ENCODE results near the gene EHD4.

The EHD4 gene

DNA sequence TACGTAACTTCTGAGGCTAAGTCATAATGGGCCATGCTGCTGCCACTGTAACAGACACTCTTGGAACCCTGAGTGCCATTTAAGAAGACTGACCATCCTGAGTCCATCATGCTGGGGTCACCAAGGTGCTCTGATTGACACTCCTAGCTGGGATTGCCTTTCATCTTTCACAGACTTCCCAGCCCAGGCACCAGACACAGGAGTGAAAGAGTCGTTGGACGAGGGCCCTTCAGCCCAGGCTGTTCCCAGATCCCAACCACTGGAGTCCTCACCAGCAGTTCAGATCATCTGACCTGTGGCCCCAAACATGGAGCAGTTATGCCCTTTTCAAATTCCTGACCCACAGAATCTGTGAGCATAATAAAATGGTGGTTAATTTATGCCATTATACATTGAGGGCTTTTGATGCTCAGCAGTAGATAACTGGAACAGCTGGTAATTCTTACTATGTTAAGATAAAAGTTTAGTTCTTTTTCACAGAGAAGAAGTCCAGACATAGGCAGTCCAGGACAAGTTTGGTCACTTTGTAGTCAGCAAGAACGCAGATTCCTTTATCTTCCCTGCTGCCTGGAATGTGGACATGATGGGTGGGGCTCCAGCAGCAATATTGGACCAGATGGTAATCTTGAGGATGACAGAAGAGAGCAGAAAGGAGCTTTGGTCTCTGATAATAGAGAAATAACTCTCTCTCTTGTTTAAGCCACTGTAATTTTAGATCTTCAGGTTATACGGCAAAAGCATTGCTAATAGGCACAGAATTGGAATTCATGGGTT is 7.3 kb upstream of the EHD4 start:
- peak; percentile 58 for DNase-seq

DNA sequence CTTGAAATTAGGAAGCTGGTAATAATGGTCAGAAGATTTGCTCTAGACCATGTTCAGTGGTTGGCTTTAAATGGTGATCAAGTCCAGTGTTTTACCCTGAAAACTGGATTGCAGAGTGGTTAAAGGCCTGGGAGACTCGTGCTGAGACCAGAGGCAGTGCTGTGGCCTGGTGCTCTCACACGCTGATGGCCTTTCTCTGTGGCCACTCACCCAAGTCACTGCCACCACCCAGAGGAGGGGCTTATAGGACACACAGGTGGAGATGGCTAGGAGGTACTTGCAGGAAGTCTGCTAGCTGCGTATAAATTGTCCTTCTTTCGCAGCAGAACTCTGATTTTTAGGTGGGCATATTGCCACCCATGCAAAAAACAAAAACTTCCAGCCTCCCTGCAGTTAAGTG is 6.2 kb upstream of the EHD4 start:
- DNase-seq: no peak

DNA sequence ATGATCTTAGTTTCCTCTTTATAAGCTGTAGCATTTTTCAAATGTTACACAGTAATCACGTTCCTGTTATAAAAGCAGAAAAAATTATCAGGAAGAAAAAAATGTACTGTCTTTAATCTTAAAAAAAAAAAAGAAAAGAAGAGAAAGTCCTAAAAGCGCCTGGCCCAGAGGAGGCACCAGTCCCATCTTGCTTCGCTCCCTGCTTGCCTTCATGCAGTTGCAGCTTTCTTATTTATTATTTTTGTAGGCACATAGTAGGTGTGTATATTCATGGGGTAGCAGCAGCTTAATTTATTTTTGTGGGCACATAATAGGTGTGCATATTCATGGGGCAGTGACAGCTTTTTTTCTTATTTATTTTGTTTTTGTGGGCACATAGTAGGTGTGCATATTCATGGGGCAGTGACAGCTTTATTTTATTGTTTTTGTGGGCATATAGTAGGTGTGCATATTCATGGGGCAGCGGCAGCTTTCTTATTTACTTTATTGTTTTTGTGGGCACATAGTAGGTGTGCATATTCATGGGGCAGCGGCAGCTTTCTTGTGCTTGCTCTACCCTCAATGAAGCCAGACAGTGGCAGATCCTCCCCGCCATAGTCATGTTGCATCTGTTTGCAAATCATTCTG is 5.5 kb upstream of the EHD4 start:
- no peak for DNase-seq

DNA sequence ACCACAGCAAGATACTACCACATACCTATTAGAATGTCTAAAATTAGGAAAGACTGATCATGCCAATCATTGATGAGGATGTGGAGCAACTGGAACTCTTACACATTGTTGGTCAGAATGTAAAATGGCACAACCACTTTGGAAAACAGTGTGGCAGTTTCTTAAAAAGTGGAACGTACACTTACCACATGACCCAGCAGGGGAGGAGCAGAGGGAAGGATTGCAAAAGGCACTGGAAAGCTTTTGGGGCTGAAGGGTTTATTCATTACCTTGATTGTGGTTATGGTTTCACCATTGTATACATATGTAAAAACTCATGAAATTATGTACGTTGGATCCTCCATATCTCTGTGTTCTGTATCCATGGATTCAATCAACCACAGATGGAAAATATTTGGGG is 3.3 kb upstream of the EHD4 start:
- DNase-seq: no peak

DNA sequence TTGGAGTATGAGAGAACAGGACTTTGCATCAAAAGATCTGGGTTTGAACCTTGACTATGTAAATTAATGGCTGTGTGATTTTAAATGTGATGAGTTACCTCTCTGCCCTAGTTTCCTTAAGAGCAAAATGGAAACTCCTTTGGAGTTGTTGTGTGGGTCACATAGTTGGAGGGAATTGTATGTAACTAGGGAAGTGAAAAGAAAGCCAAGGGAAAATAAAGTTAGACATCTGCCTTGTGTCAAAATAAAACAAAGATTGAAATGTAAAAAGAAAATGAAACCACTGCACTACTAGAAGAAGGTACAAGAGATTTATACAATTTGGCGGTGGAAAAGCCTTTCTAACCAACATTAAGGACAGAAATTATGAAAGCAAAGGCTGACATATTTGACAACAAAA is 1.7 kb upstream of the EHD4 start:
- DNase-seq: no peak

DNA sequence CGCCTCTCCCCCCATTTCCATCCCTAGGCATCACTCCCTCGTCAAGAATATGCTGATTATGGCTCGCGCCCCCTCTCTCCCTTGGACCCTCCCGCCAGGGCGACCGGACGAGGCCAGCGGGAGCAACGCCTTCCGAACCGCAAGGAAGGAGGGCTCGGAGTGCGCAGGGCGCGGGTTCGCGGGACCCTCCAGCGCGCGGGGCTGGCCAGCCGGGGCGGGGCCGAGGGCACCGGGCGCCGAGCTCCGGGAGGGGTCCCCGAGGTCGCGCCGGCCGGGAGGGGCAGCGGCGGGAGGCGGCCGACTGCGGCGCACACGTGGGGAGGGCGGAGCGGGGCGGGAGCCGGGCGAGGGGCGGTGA is 483 bp downstream of the EHD4 start:
- peak; percentile 64 for DNase-seq

GRCh38 chr15:41971089-41971894 is 1.1 kb downstream of the EHD4 start:
- DNase-seq: peak; percentile 77

- no peak for DNase-seq
These were observed 1.9 kb downstream of the EHD4 start for GRCh38 chr15:41970456-41970855.

- no peak for DNase-seq
These were observed 2.4 kb downstream of the EHD4 start for GRCh38 chr15:41969851-41970431.

- no peak for DNase-seq
These were observed 3.7 kb downstream of the EHD4 start for GRCh38 chr15:41968701-41969100.

DNA sequence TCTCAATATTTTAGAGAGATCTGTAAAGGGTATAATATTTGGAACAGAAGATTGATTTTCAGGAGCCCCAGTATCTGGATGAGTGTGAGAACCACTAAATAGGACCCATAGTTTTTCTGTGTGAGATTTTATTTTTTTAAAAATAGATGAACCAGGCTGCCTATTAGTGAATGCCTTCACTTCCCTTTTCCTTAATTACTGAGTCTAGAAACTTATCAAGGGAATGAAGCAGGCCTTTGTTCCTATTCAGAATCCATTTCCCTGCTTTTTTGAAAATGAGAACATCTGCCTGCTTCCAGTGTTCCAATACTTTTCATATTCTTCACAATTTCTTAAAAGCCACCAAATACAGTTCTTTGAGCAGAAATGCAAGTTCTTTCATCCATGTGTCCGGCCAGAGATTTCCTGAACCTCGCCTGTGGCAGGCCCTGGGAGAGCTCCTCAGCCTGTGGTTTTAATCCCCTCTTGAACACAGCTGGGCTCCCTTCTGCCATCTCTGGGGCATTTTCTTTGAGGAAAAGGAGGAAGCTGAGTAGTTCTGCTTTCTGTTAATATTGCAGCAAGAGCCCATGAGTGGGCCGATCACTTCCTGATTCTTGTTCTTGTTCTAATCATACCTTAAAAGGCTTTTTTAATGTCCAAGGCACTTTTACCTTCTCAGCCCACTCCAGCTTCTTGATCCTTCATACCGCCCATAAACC is 4.7 kb downstream of the EHD4 start:
- no peak for DNase-seq

- no peak for DNase-seq
These were observed 5.4 kb downstream of the EHD4 start for GRCh38 chr15:41966920-41967465.

- DNase-seq: no peak
These were observed 5.9 kb downstream of the EHD4 start for GRCh38 chr15:41966414-41966812.

DNA sequence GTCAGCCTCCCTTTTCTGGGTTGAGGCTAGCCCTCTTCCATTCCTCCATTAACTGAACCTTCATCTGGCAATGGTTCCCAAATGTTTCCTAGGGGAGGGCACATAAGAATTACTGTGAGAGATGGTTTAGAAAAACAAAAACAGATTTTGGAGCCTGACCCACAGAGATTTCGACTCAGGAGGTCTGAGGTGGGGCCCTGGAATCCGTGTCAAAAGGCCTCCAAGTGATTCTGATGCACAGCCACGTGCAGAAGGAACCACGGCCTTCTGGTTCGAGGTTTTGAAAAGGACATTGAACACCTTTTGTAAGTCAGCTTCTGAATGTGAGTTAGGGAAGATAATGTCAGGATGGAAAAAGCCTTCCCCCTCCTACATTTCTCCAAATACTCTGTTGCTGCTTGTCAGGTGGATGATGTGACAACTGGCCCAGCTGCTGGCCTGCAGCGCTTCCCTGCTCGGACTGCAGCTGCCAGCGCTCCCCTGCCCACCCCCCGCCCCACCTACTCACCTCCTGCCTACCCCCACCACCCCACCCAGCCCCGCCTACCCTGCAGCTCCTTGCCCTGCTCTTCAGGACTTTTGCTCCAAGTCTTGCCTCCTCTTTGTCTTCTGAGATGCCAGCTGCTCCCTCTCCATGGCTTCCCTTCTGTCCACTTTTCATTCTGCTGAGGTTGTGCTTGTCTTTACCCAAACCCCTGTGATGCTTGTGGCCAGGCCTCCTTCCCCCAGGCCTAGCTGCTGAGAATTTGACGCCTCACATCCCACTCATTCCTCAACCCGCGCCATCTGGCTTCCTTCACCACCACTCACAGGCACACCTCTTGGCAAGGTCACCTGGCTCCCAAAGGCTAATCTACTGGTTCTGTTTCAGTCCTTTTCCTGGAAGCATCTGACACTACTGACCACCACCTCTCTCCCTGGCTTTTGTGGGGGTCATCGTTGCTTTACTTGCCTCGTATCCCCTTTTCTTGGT is 6.6 kb downstream of the EHD4 start:
- no peak for DNase-seq

- no peak for DNase-seq
These were observed 10.7 kb downstream of the EHD4 start for GRCh38 chr15:41961595-41962202.

- DNase-seq: no peak
These were observed 11.3 kb downstream of the EHD4 start for GRCh38 chr15:41961001-41961518.

DNA sequence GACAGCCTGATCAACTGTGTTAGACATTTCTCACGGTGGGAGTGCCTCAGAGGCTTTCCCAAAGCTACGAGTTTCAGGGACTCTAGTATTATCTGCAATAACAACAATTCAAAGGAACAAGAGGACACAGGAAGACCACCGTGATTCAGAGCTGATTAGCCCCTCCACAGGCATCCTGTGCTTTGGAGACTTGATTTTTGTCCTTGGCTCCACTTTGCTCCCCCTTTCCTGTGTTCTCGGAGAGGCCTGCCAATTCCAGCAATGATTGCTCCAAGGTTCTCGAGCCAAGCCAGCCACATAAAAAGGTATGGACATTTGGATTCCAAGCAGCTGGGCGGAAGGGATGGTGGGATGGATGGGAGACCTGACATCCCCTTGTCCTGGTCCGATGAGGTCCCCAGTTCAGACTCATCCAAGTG is 14.3 kb downstream of the EHD4 start:
- DNase-seq: no peak

GRCh38 chr15:41957021-41957897 is 15.1 kb downstream of the EHD4 start:
- DNase-seq: peak; percentile 74

- DNase-seq: peak; percentile 81
These were observed 16.4 kb downstream of the EHD4 start for GRCh38 chr15:41955807-41956525.
